H7 (cell line): ENCODE data around the gene LTBP4. TPM values are rescaled to one million over a fixed set of nuclear protein-coding genes. Genes with fewer than 3 reads are reported as not detected.

Source experiments
- DNase-seq: peaks from one replicate; pipeline ENCODE4 v3.0.0; 2012
- H3K27me3 ChIP-seq: 2 replicates; pipeline ENCODE4 v1.6.0; 2011; ENCODE audit warnings: mild to moderate bottlenecking, low read length; ENCODE audit not compliant: control insufficient read depth, insufficient read depth
- H3K36me3 ChIP-seq: replicated peaks from 2 replicates; pipeline ENCODE4 v1.5.1; 2011; ENCODE audit warnings: low read length; ENCODE audit not compliant: control insufficient read depth, insufficient read depth
- H3K4me3 ChIP-seq: 2 replicates; pipeline ENCODE4 v1.5.1; 2011; ENCODE audit warnings: low read depth, mild to moderate bottlenecking, control low read depth, low read length, moderate library complexity; ENCODE audit not compliant: insufficient read depth
- total RNA-seq: library from RNA; depleted of rRNA; stranded (reverse); fragments of >200 nt; shearing (Covaris generic); gene quantifications from 2 replicates; pipeline ENCODE4 v1.2.3, GENCODE V29; 2014

LTBP4 gene
- total RNA-seq, 1 experiment from 2014 or later: 54.6 TPM

- Histone ChIP-seq H3K27me3 (peaks cover 51% of the 10 kb centered on the region), H3K36me3 (no peaks in the 10 kb centered on the region), H3K4me3 (peak overlapping the region; percentile 34)
- DNase-seq: peak; percentile 85
These were observed 33.2 kb upstream of the LTBP4 start for GRCh38 chr19:40567750-40568494.

DNA sequence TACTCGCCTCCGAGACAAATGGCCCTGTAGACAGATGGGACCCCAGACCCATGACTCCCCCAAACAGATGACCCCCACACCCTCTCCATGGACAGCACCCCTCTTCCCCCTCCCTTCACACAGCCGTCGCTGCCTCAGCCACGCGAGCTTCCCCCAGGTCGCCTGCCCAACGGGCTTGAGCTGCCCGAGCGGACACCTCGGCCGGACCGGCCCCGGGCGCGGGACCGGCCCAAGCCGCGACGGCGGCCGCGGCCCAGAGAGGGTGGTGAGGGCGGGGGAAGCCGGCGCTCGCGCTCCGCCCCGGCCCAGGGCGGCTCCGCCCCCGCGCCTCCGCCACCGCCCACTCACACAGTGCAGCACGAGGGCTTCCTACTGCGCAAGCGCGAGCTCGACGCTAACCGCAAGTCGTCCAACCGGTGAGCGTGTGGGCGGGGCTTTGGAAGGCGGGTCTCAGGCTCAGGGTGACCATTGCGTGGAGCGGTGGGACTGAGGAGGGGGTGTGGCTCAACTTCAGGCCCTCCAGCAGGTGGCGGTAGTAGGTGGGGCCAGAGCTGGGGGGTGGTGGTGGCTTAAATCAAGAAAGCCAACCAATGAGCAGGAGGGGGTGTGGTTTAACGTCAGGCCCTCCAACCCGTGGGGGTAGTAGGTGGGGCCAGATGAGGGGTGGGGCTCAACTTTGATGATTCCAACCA is 30.7 kb upstream of the LTBP4 start:
- DNase-seq: peak; percentile 99
- H3K27me3 ChIP-seq: peaks cover 47% of the 10 kb centered on the region
- no peaks in the 10 kb centered on the region for H3K36me3 ChIP-seq

GRCh38 chr19:40571005-40571318 is 30.2 kb upstream of the LTBP4 start:
- DNase-seq: no peak
- Histone ChIP-seq H3K36me3 (no peaks in the 10 kb centered on the region), H3K27me3 (peaks cover 42% of the 10 kb centered on the region), H3K4me3 (no peak overlapping the region)

More for the DNA sequence above, 30.7 kb upstream of the LTBP4 start:
- peak overlapping the region; percentile 33; the same call in 1 of the 2 replicates for H3K4me3 ChIP-seq

- peaks cover 34% of the 10 kb centered on the region for H3K27me3 ChIP-seq
- no peaks in the 10 kb centered on the region for H3K36me3 ChIP-seq
- H3K4me3 ChIP-seq: no peak overlapping the region
- peak; percentile 16 for DNase-seq
These were observed 29.2 kb upstream of the LTBP4 start for GRCh38 chr19:40571831-40572495.

GRCh38 chr19:40575326-40575725 is 25.8 kb upstream of the LTBP4 start:
- peak overlapping the region; percentile 82; the same call in 1 of the 2 replicates for H3K4me3 ChIP-seq
- H3K27me3 ChIP-seq: no peaks in the 10 kb centered on the region; the same call in 1 of the 2 replicates
- no peaks in the 10 kb centered on the region for H3K36me3 ChIP-seq
- DNase-seq: peak; percentile 56

GRCh38 chr19:40576151-40576584 is 25.0 kb upstream of the LTBP4 start:
- H3K4me3 ChIP-seq: peak overlapping the region; percentile 82
- H3K36me3 ChIP-seq: peaks cover 3% of the 10 kb centered on the region; the same call in 1 of the 2 replicates
- no peaks in the 10 kb centered on the region; the same call in 1 of the 2 replicates for H3K27me3 ChIP-seq
- peak; percentile 81 for DNase-seq

- DNase-seq: peak; percentile 99
- Histone ChIP-seq H3K36me3 (peaks cover 3% of the 10 kb centered on the region), H3K4me3 (peak within 1 kb of the TSS; percentile 82), H3K27me3 (no peaks in the 10 kb centered on the region; the same call in 1 of the 2 replicates)
These were observed 24.4 kb upstream of the LTBP4 start, which contains the start of gene SHKBP1 for GRCh38 chr19:40576585-40577451. Gene SHKBP1, plus strand, starts transcription at chr19:40576873. Its CDS starts 27 bp downstream, at chr19:40576900.

GRCh38 chr19:40578442-40578908 is 22.7 kb upstream of the LTBP4 start:
- peak; percentile 92 for DNase-seq
- Histone ChIP-seq H3K27me3 (no peaks in the 10 kb centered on the region; the same call in 1 of the 2 replicates), H3K4me3 (no peak overlapping the region), H3K36me3 (peaks cover 6% of the 10 kb centered on the region)

- DNase-seq: no peak
- no peak overlapping the region for H3K4me3 ChIP-seq
- H3K36me3 ChIP-seq: peaks cover 6% of the 10 kb centered on the region
- H3K27me3 ChIP-seq: no peaks in the 10 kb centered on the region
These were observed 20.6 kb upstream of the LTBP4 start for GRCh38 chr19:40580619-40581018.

GRCh38 chr19:40581531-40581930 is 19.6 kb upstream of the LTBP4 start:
- DNase-seq: no peak
- Histone ChIP-seq H3K36me3 (peaks cover 7% of the 10 kb centered on the region), H3K27me3 (no peaks in the 10 kb centered on the region), H3K4me3 (no peak overlapping the region)

DNA sequence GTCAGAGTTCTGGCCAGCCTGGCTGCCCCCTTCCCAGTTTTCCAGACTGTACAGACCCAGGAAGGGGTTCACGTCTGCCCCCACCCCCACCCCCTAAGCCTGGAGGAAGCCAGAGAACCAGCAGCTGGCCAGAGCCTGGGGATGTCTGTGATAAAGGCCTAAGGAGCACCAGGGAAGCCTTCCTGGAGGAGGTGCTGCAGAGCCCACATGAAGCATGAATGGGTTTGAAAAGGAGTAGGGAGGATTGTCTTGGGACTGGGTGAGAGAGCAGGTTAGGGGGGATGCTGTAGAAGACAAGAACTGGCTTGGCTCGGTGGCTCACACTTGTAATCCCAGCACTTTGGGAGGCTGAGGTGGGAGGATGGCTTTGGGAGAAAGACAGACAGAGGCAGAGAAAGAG is 18.7 kb upstream of the LTBP4 start:
- peak; percentile 4 for DNase-seq
- Histone ChIP-seq H3K27me3 (no peaks in the 10 kb centered on the region), H3K36me3 (peaks cover 7% of the 10 kb centered on the region), H3K4me3 (no peak overlapping the region)

DNA sequence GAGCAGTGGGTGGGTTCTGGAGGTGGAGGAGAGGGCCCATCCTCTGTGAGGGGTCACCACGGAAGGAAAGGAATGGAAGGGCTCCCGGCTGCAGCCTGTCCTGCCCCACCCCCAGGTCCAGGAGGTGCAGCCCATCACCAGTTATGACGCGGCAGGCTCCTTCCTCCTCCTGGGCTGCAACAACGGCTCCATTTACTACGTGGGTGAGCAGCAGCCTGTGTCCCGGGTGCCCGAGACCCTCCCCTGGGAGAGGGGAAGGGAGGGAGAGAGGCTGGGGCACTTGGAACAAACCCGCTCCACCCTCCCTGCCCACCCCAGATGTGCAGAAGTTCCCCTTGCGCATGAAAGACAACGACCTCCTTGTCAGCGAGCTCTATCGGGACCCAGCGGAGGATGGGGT is 17.9 kb upstream of the LTBP4 start:
- DNase-seq: no peak
- H3K27me3 ChIP-seq: no peaks in the 10 kb centered on the region
- peaks cover 8% of the 10 kb centered on the region for H3K36me3 ChIP-seq
- H3K4me3 ChIP-seq: no peak overlapping the region

DNA sequence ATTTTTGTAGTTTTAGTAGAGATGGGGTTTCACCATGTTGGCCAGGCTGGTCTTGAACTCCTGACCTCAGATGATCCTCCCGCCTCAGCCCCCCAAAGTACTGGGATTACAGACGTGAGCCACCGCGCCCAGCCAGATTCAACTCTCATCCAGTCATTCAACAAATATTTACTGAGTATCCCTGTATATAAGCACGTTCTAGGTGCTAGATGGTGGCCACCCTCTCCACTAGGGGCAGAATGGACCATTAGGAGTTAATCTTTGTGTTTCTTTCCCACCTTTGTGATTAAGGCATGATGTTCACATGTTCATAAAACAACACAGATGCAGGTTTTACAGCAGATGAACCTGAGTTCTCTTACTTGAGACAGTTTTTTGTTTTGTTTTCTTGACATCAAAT is 17.2 kb upstream of the LTBP4 start:
- no peak overlapping the region for H3K4me3 ChIP-seq
- no peak for DNase-seq
- peaks cover 10% of the 10 kb centered on the region for H3K36me3 ChIP-seq
- H3K27me3 ChIP-seq: no peaks in the 10 kb centered on the region
